Mucosa of descending colon (tissue), 3 donors: ENCODE measurements around the gene TGFBRAP1. TPM values are rescaled to one million over a fixed set of nuclear protein-coding genes. Genes with fewer than 3 reads are reported as not detected.
A peak's percentile ranks its signal among the peaks of the same experiment; 100 is the strongest.

Experiments
- ATAC-seq: fragments of 200-7000 bp; cut with Tn5 transposase; one replicate; pipeline ENCODE4 v1.9.1; 2020; ENCODE audit warnings: mild to moderate bottlenecking, moderate library complexity
- DNase-seq, 3 donors: peaks; one replicate each; pipeline ENCODE4 v3.0.0-alpha.2; 2020
- H3K36me3 ChIP-seq: fragments of 200-600 bp; one replicate; pipeline ENCODE4 v1.8.0; 2021; ENCODE audit warnings: low read depth, mild to moderate bottlenecking
- H3K4me1 ChIP-seq: fragments of 200-600 bp; one replicate; pipeline ENCODE4 v1.8.0; 2021; ENCODE audit warnings: low read depth, mild to moderate bottlenecking
- H3K4me3 ChIP-seq: fragments of 200-600 bp; one replicate; pipeline ENCODE4 v1.8.0; 2021; ENCODE audit warnings: mild to moderate bottlenecking
- H3K9me3 ChIP-seq: fragments of 200-600 bp; one replicate; pipeline ENCODE4 v1.8.0; 2021; ENCODE audit warnings: mild to moderate bottlenecking
- intact Hi-C, 2 donors: fragments of 100-400 bp; cut with DNase I in 1 of 2; cut with micrococcal nuclease in 1 of 2; formaldehyde crosslinking; loops; one replicate each; pipeline versions ENCODE4 v1.11.0 to v1.11.1; 2022; cut with DNase I, micrococcal nuclease
- total RNA-seq, 3 donors: library from RNA; stranded (reverse); fragmentation: NEBNext Ultra II Directional in 2 of 3; extraction: Animal tissue kit (Norgen Biotek cat#: 25700) in 2 of 3; gene quantifications; one replicate each; pipeline versions ENCODE4 v1.2.1 to v1.2.4, GENCODE V29; 2021 to 2023
- TF ChIP-seq, protein P1 (sequence below): fragments of 200-600 bp; IDR thresholded peaks from one replicate; pipeline ENCODE4 v1.8.0; 2022; ENCODE audit warnings: antibody characterized with exemption, mild to moderate bottlenecking
- donor health status: DM: no; HTN: no; CAD: no; lungs with moderate emphysema.
- donor health status: DM: no; HTN: no; CAD: no.
- donor health status: DM: no; HTN: yes; CAD: no.

The TGFBRAP1 gene
- total RNA-seq, 3 donors from 2014 or later = 16.9 to 24.3 (median 20.9) TPM

DNA sequence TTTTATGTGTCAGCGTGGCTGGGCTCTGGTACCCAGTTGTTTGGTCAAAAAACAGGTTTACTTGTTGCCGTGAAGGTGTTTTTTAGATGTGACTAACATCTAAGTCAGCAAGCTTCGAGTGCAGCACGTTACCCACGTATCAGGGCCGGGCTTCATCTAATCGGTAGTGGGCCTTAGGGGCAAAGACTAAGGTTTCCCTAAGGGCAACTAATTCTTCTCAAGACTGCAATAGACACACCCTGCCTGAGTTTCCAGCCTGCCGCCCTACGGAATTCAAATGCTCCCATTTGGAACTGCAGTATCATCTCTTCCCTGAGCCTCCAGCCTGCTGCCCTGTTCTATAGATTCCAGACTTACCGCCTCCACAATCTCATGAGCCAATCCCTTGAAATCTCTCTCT lies 41.6 kb upstream of the TGFBRAP1 start:
- peaks cover 3% of the 10 kb centered on the region for H3K36me3 ChIP-seq
- TF ChIP-seq, protein P1, sequence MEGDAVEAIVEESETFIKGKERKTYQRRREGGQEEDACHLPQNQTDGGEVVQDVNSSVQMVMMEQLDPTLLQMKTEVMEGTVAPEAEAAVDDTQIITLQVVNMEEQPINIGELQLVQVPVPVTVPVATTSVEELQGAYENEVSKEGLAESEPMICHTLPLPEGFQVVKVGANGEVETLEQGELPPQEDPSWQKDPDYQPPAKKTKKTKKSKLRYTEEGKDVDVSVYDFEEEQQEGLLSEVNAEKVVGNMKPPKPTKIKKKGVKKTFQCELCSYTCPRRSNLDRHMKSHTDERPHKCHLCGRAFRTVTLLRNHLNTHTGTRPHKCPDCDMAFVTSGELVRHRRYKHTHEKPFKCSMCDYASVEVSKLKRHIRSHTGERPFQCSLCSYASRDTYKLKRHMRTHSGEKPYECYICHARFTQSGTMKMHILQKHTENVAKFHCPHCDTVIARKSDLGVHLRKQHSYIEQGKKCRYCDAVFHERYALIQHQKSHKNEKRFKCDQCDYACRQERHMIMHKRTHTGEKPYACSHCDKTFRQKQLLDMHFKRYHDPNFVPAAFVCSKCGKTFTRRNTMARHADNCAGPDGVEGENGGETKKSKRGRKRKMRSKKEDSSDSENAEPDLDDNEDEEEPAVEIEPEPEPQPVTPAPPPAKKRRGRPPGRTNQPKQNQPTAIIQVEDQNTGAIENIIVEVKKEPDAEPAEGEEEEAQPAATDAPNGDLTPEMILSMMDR = no peak
- peaks cover 6% of the 10 kb centered on the region for H3K4me1 ChIP-seq
- DNase-seq (no peak), ATAC-seq (no peak)
- no peak overlapping the region for H3K4me3 ChIP-seq
- intact Hi-C loops = loop anchor here in 1 of 2 donors (5.0 kb wide), 1 partner anchor 151 kb away; no protein-coding TSS in a partner anchor
- H3K9me3 ChIP-seq = no peaks in the 10 kb centered on the region

DNA sequence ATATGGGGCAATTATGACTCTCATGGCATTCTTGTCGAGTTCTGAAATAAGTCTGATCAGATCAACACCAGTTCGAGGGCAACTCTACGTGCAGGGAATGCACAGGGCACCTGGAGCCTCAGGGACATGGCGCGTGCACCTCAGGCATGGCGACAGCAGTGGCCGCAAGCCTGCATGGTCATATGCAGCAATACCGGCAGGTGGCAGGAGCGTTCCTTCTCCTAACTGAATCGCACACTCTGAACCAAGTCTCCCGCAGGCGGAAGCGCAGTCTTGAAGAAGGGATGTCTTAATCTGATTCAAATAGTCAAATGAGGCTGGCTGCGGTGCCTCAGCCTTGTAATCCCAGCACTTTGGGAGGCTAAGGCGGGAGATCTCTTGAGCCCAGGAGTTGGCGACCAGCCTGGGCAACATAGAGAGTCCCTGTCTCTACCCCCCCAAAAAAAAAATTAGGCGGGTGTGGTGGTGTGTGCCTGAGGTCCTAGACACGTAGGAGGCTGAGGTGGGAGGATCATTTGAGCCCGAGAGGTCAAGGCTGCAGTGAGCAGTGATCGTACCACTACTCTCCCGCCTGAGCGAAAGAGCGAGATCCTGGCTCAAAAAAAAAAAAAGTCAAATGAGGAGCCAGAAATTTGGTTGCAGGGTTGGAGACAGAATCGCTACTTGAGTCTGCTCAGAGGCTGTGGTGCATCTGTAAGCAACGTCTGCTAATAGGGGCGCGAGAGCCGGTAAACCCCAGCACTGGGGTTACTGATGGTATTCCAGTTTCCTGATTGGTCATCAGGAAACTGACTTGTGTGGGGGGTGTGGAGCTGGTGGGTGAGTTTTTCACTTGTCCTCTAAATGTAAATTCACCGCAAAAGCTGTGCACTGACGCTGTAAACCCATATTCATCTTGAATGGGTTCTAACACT lies 40.5 kb upstream of the TGFBRAP1 start:
- peak; percentile 94 for ATAC-seq
- H3K4me1 ChIP-seq = peaks cover 6% of the 10 kb centered on the region

DNA sequence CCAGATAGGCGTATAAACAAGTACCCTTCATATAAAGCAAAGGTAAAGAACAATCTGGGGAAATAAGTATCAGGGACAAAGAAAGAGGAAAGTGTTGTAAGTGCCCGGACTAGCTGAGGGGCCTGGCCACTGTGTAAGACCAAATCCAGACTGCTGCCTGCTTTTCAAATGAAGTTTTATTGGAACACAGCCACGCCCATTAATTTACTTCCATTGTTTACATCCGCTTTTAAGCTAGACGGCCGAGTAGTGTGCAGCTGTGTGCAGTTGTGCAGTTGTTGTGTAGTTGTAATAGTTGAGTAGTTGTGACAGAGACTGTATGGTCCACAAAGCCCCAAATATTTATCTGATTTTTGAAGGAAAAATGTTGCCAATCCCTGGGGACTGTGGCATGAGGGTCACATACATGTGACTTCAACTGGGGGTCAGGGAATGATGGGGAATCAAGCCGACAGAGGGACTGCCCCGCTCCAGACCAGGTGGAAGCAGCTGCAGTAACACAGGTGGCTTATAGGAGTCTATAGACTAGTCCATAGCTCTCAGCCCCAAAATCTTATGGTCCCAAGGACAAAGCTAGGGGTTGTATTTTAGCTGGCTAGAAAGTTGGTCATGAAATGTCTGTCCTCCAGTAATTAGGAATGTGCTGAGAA lies 39.3 kb upstream of the TGFBRAP1 start:
- Histone ChIP-seq H3K36me3 (peaks cover 11% of the 10 kb centered on the region), H3K4me3 (no peak overlapping the region), H3K4me1 (peaks cover 6% of the 10 kb centered on the region), H3K9me3 (no peaks in the 10 kb centered on the region)
- DNase-seq (no peak), ATAC-seq (peak; percentile 39)
- TF ChIP-seq, protein P1 = no peak
- intact Hi-C loops = loop anchor here in 1 of 2 donors (5.0 kb wide), 1 partner anchor 148 kb away; no protein-coding TSS in a partner anchor

More for the DNA sequence above, 40.5 kb upstream of the TGFBRAP1 start:
- intact Hi-C loops = loop anchor here (5.0 kb wide), 2 partner anchors 147 to 152 kb away; no protein-coding TSS in a partner anchor
- H3K4me3 ChIP-seq = no peak overlapping the region
- H3K36me3 ChIP-seq = peaks cover 8% of the 10 kb centered on the region
- TF ChIP-seq, protein P1 = peak; percentile 83
- DNase-seq = peak; percentile 89 to 94 (median 93)
- no peaks in the 10 kb centered on the region for H3K9me3 ChIP-seq

DNA sequence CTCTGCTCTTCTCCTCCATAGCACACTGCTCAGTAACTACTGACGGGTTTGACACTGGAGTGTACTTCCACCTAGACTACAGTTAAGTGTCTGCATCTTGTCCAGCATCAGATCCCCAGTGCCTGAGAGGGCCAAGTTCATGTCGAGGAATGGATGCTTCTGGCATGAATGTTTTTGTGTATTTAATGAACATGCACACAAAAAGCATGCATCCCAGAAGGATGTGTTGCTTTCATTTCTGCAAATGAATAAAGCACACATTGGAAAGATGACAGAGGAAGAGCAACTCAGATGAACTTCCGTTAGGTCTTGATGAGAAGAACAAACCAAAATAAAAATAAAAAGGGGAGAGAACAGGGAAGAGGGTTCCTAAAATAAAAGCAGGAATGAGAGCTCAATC lies 35.7 kb upstream of the TGFBRAP1 start:
- intact Hi-C loops = loop anchor here in 1 of 2 donors (5.0 kb wide), 1 partner anchor 152 kb away; no protein-coding TSS in a partner anchor
- H3K9me3 ChIP-seq = no peaks in the 10 kb centered on the region
- H3K36me3 ChIP-seq = peaks cover 16% of the 10 kb centered on the region

DNA sequence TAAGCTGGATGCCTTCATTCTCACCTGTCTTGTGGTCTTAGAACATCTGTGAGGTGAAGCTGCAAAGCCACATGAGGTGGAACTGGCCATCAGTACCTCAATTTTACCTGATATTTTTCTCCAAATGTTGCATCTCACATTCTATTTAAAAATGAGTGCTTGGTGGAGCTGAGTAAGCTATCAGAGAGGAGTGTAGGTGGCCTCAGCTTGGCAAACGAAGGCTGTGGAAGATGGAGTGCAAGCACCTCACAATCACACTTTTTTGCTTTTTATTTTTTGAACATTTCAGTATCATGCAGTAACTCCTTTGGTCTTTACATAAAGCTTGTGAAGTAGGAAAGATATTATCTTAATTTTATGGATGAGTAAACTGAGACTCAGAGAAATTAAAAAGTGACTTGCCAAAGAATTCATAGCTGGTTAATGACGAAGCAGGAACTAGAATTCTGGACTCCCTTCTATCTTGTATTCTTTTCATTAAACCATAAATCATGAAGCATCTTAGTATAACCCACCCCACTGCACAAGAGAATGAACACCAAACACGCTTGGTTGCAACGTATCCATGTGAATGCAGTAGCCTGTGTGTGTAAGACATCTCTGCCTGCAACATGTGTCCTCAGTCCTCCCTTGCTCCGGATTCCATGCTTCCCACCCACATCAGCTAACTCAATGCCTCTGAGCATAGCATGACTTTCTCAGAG lies 35.1 kb upstream of the TGFBRAP1 start:
- peaks cover 6% of the 10 kb centered on the region for H3K4me1 ChIP-seq
- H3K4me3 ChIP-seq = no peak overlapping the region
- H3K9me3 ChIP-seq = no peaks in the 10 kb centered on the region
- DNase-seq = no peak
- TF ChIP-seq, protein P1 = no peak
- H3K36me3 ChIP-seq = peaks cover 16% of the 10 kb centered on the region
- intact Hi-C loops = loop anchor here in 1 of 2 donors (5.0 kb wide), 1 partner anchor 153 kb away; no protein-coding TSS in a partner anchor
- no peak for ATAC-seq

More for the DNA sequence above, 35.7 kb upstream of the TGFBRAP1 start:
- peaks cover 6% of the 10 kb centered on the region for H3K4me1 ChIP-seq
- no peak for ATAC-seq
- no peak overlapping the region for H3K4me3 ChIP-seq
- TF ChIP-seq, protein P1 = no peak
- no peak for DNase-seq
